Heart right ventricle (tissue), 16 donors: ENCODE results near the gene DAPK1. TPM values are rescaled to one million over a fixed set of nuclear protein-coding genes. Genes with fewer than 3 reads are reported as not detected.

ENCODE experiments used
- ATAC-seq, 8 donors: fragments of 200-7000 bp; cut with Tn5 transposase; one replicate each; pipeline ENCODE4 v1.9.1; 2020; ENCODE audit warnings: mild to moderate bottlenecking in 8 of 8, moderate library complexity in 8 of 8, moderate number of reproducible peaks in 1 of 8
- DNase-seq, 2 donors: peaks; one replicate each; pipeline ENCODE4 v3.0.0-alpha.2; 2020
- H3K27ac ChIP-seq, 10 donors: fragments of 200-600 bp; sonication (generic) in 2 of 10; one replicate each; pipeline versions ENCODE4 v1.5.0 to v1.8.0; 2020 to 2022; ENCODE audit warnings: mild to moderate bottlenecking in 3 of 10
- H3K27me3 ChIP-seq, 7 donors: fragments of 200-600 bp; one replicate each; pipeline ENCODE4 v1.8.0; 2021 to 2022; ENCODE audit warnings: mild to moderate bottlenecking in 2 of 7
- H3K36me3 ChIP-seq, 9 donors: fragments of 200-600 bp; sonication (generic) in 1 of 9; one replicate each; pipeline versions ENCODE4 v1.5.0 to v1.8.0; 2020 to 2022; ENCODE audit warnings: mild to moderate bottlenecking in 2 of 9
- H3K4me1 ChIP-seq, 9 donors: fragments of 200-600 bp; sonication (generic) in 1 of 9; one replicate each; pipeline versions ENCODE4 v1.5.0 to v1.8.0; 2020 to 2022; ENCODE audit warnings: mild to moderate bottlenecking in 4 of 9
- H3K4me3 ChIP-seq, 10 donors: fragments of 200-600 bp; sonication (generic) in 2 of 10; one replicate each; pipeline versions ENCODE4 v1.5.0 to v1.8.0; 2020 to 2022; ENCODE audit warnings: mild to moderate bottlenecking in 7 of 10, moderate library complexity in 2 of 10
- H3K9me3 ChIP-seq, 11 donors: fragments of 200-600 bp in 10 of 11; sonication (generic) in 2 of 11; one replicate each; pipeline versions ENCODE4 v1.5.0 to v1.8.0; 2013 to 2022; ENCODE audit warnings: mild to moderate bottlenecking in 2 of 11, control low read depth in 1 of 11, moderate library complexity in 1 of 11
- CTCF ChIP-seq, 9 donors: fragments of 200-600 bp; sonication (generic) in 2 of 9; IDR thresholded peaks; one replicate each; pipeline versions ENCODE4 v1.5.0 to v1.8.0; 2021 to 2022; ENCODE audit warnings: antibody characterized with exemption in 9 of 9, mild to moderate bottlenecking in 5 of 9, moderate library complexity in 1 of 9
- WGBS, 2 donors: extraction: QIAGEN DNeasy Blood & Tissue Kit; methylation state at CpG; one replicate each; pipeline ENCODE4 v1.1.7; 2013; ENCODE audit warnings: inconsistent platforms in 1 of 2; 5-methylcytosine and 5-hydroxymethylcytosine counted together
- intact Hi-C, 10 donors: fragments of 100-400 bp; cut with DNase I; formaldehyde crosslinking; loops; one replicate each; pipeline versions ENCODE4 v1.11.1 to v1.14.2; 2022
- polyA plus RNA-seq, 2 donors: library from polyadenylated mRNA; stranded (reverse); fragments of 200-250 nt; gene quantifications; one replicate each; pipeline ENCODE4 v1.2.3, GENCODE V29; 2013
- total RNA-seq, 10 donors: library from RNA; stranded (reverse); fragmentation: NEBNext Ultra II Directional in 3 of 10; extraction: Animal tissue kit (Norgen Biotek cat#: 25700) in 3 of 10; gene quantifications; one replicate each; pipeline versions ENCODE4 v1.2.1 to v1.2.4, GENCODE V29; 2021 to 2023
- donor health status: Arrhythmogenic right ventricular cardiomyopathy.
- donor health status: ischemic (EF 13 %, LVEDD 7.1; RV severe dilation, severe dysfunction).
- donor health status: healthy with polysubstance abuse.
- donor health status: DM: no; HTN: yes; CAD: no.
- donor health status: DM: no; HTN: no; CAD: no.
- donor health status: ischemic (EF 25% LVEDD 6.9; RV normal size, moderate dysfunction).
- donor health status: ischemic (EF 25% LVEDD 5.7; RV mildly dilated, moderate dysfunction).
- donor health status: healthy.
- donor health status: DM: yes; HTN: yes; CAD: no.
- donor health status: Ischemic cardiomyopathy.
- donor health status: ischemic (EF 35%, LVEDD 5.7; RV mildly dilated, moderate dysfunction).
- donor health status: nonischemic (EF 11% LVEDD 7.7; RV severe dilation, severe dysfunction).
- donor health status: DM: yes; HTN: yes; CAD: no.
- donor health status: PGD.
- donor health status: ischemic (EF 29% LVEDD 5.4; RV normal size, mild dysfunction).
- donor health status: nonischemic (EF 23%, LVEDD 6.1; RV moderate dilation, normal function).

DAPK1 gene
- total and polyA plus RNA-seq, 12 donors = 1.1 to 15.5 (median 4.2) TPM

GRCh38 chr9:87718852-87719612, 221.4 kb downstream of the DAPK1 start:
- DNase-seq = no peak
- no peak for TF ChIP-seq CTCF (IDR thresholded peaks at IDR 0.05)
- Histone ChIP-seq H3K27me3 (no peaks in the 10 kb centered on the region), H3K4me1 (peaks cover 0 to 50% (median 5%) of the 10 kb centered on the region in 9 donors), H3K9me3 (no peaks in the 10 kb centered on the region), H3K4me3 (no peak overlapping the region), H3K27ac (no peak overlapping the region), H3K36me3 (no peaks in the 10 kb centered on the region)
- intact Hi-C loops = no loop called here
- no peak for ATAC-seq
- 81 to 83% methylated on average over 6 of the region's 6 CpGs for WGBS, 2 donors

GRCh38 chr9:87720173-87720572, 222.5 kb downstream of the DAPK1 start:
- WGBS, 2 donors = 96 to 100% methylated on average over 2 of the region's 2 CpGs
- intact Hi-C loops = loop anchor here in 1 of 10 donors (10.0 kb wide), 1 partner anchor 75 kb away; no protein-coding TSS in a partner anchor
- H3K27me3 ChIP-seq = no peaks in the 10 kb centered on the region
- DNase-seq (no peak), ATAC-seq (no peak)
- no peak overlapping the region for H3K4me3 ChIP-seq
- no peak overlapping the region for H3K27ac ChIP-seq
- H3K4me1 ChIP-seq = peaks cover 0 to 46% (median under 1%) of the 10 kb centered on the region in 9 donors
- H3K9me3 ChIP-seq = no peaks in the 10 kb centered on the region
- TF ChIP-seq CTCF (IDR thresholded peaks at IDR 0.05) = no peak
- no peaks in the 10 kb centered on the region for H3K36me3 ChIP-seq

GRCh38 chr9:87722393-87723088, 224.9 kb downstream of the DAPK1 start:
- 88 to 93% methylated on average over 5 of the region's 5 CpGs for WGBS, 2 donors
- ATAC-seq = no peak
- Histone ChIP-seq H3K27ac (peak overlapping the region in 2 of 10 donors; percentile 6 to 73), H3K4me1 (peaks cover 3 to 61% (median 13%) of the 10 kb centered on the region in 9 donors), H3K4me3 (no peak overlapping the region), H3K9me3 (no peaks in the 10 kb centered on the region), H3K36me3 (peaks cover 0 to 5% (median 0%) of the 10 kb centered on the region in 9 donors), H3K27me3 (peaks cover 0 to 14% (median 0%) of the 10 kb centered on the region in 7 donors)
- intact Hi-C loops = loop anchor here in 1 of 10 donors (10.0 kb wide), 1 partner anchor 72 kb away; no protein-coding TSS in a partner anchor
- TF ChIP-seq CTCF (IDR thresholded peaks at IDR 0.05) = no peak
- peak in 1 of 2 donors; percentile 37 for DNase-seq

GRCh38 chr9:87725356-87725899, 227.8 kb downstream of the DAPK1 start:
- 3 to 5% methylated on average over 25 of the region's 25 CpGs for WGBS, 2 donors
- intact Hi-C loops = loop anchor here in 1 of 10 donors (10.0 kb wide), 1 partner anchor 69 kb away; no protein-coding TSS in a partner anchor
- DNase-seq = peak in 1 of 2 donors; percentile 34

More at GRCh38 chr9:87725356-87725899, 227.8 kb downstream of the DAPK1 start:
- H3K27ac ChIP-seq = peak overlapping the region; percentile 84 to 99 (median 96)
- no peaks in the 10 kb centered on the region for H3K9me3 ChIP-seq
- peaks cover 0 to 33% (median 24%) of the 10 kb centered on the region in 9 donors for H3K36me3 ChIP-seq
- peaks cover 0 to 14% (median 0%) of the 10 kb centered on the region in 7 donors for H3K27me3 ChIP-seq
- ATAC-seq = peak in 7 of 8 donors; percentile 2 to 46 (median 10)
- peaks cover 3 to 74% (median 26%) of the 10 kb centered on the region in 9 donors for H3K4me1 ChIP-seq
- TF ChIP-seq CTCF (IDR thresholded peaks at IDR 0.05) = no peak
- H3K4me3 ChIP-seq = peak overlapping the region; percentile 45 to 92 (median 76)
